Lower leg skin (tissue), 3 donors: ENCODE results near the gene MIP.

Experiments
- POLR2A ChIP-seq, 2 donors: fragments of 450-650 bp; IDR thresholded peaks; one replicate each; pipeline ENCODE4 v1.6.1; 2016 to 2017; ENCODE audit warnings: antibody characterized with exemption in 2 of 2, mild to moderate bottlenecking in 1 of 2, moderate library complexity in 1 of 2
- TF ChIP-seq, protein P1 (sequence below), 3 donors: fragments of 450-650 bp; IDR thresholded peaks; one replicate each; pipeline ENCODE4 v1.5.1; 2016; ENCODE audit warnings: antibody characterized with exemption in 3 of 3, mild to moderate bottlenecking in 3 of 3, moderate library complexity in 2 of 3

GRCh38 chr12:56410768-56411167 lies 43.7 kb downstream of the MIP start:
- TF ChIP-seq, protein P1, sequence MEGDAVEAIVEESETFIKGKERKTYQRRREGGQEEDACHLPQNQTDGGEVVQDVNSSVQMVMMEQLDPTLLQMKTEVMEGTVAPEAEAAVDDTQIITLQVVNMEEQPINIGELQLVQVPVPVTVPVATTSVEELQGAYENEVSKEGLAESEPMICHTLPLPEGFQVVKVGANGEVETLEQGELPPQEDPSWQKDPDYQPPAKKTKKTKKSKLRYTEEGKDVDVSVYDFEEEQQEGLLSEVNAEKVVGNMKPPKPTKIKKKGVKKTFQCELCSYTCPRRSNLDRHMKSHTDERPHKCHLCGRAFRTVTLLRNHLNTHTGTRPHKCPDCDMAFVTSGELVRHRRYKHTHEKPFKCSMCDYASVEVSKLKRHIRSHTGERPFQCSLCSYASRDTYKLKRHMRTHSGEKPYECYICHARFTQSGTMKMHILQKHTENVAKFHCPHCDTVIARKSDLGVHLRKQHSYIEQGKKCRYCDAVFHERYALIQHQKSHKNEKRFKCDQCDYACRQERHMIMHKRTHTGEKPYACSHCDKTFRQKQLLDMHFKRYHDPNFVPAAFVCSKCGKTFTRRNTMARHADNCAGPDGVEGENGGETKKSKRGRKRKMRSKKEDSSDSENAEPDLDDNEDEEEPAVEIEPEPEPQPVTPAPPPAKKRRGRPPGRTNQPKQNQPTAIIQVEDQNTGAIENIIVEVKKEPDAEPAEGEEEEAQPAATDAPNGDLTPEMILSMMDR (IDR thresholded peaks at IDR 0.05) = no peak
- no peak for TF ChIP-seq POLR2A (IDR thresholded peaks at IDR 0.05)
